Measurements from ENCODE around the gene LRRC8E.
"Not testable (repeated sequence)": the region's sequence is repeated elsewhere in the genome, so short reads cannot be mapped to it uniquely, and the experiment has no call there.

The LRRC8E gene

GRCh38 chr19:7883796-7884570 is 4.3 kb upstream of the LRRC8E start:
- ChIA-PET POLR2A (interaction anchor here (0.7 kb wide), 1 partner anchor 15 kb away, joined by 7 read pairs; no protein-coding TSS in a partner anchor), CTCF (interaction anchor here (5.3 kb wide), 1 partner anchor 15 kb away, joined by 25 read pairs; no protein-coding TSS in a partner anchor)
- no peak for TF ChIP-seq CTCF (IDR thresholded peaks at IDR 0.05; ENCODE audit: control extremely low read depth, extremely low read depth, low read depth, missing control alignments)
- DNase-seq (ENCODE audit: extremely low spot score), result no peak

GRCh38 chr19:7885818-7886217 is 2.5 kb upstream of the LRRC8E start:
- TF ChIP-seq CTCF (IDR thresholded peaks at IDR 0.05; ENCODE audit: control extremely low read depth, extremely low read depth, low read depth, missing control alignments), result no peak
- no peak for DNase-seq (ENCODE audit: extremely low spot score)
- POLR2A ChIA-PET, result no interaction called here
- CTCF ChIA-PET, result interaction anchor here (1.2 to 5.3 kb wide), 4 partner anchors 17 to 317 kb away, joined by 3 to 25 read pairs (median 4); partner anchors contain the start of gene MAP2K7

- CTCF ChIA-PET, result interaction anchor here (5.3 kb wide), 1 partner anchor 19 kb away, joined by 25 read pairs; no protein-coding TSS in a partner anchor
- no peak for DNase-seq (ENCODE audit: extremely low spot score)
- POLR2A ChIA-PET, result no interaction called here
- TF ChIP-seq CTCF (IDR thresholded peaks at IDR 0.05; ENCODE audit: control extremely low read depth, extremely low read depth, low read depth, missing control alignments), result no peak
These were observed 734 bp upstream of the LRRC8E start for GRCh38 chr19:7887408-7888144.

- POLR2A ChIA-PET, result no interaction called here
- TF ChIP-seq CTCF (IDR thresholded peaks at IDR 0.05; ENCODE audit: control extremely low read depth, extremely low read depth, low read depth, missing control alignments), result no peak
- DNase-seq (ENCODE audit: extremely low spot score), result no peak
- CTCF ChIA-PET, result interaction anchor here (0.7 to 1.6 kb wide), 2 partner anchors 10 to 1046 kb away, joined by 3 to 5 read pairs; no protein-coding TSS in a partner anchor
These were observed 512 bp downstream of the LRRC8E start for GRCh38 chr19:7888826-7889217.

- POLR2A ChIA-PET; DNase-seq (ENCODE audit: extremely low spot score): not testable (repeated sequence)
- CTCF ChIA-PET, result interaction anchor here (1.4 to 2.5 kb wide), 4 partner anchors 8 to 24 kb away, joined by 4 to 11 read pairs (median 5); partner anchors contain the start of gene MAP2K7
These were observed 5.2 kb downstream of the LRRC8E start for GRCh38 chr19:7893362-7894101.

- no peak for DNase-seq (ENCODE audit: extremely low spot score)
- ChIA-PET CTCF (interaction anchor here (1.0 to 2.1 kb wide), 5 partner anchors 9 to 42 kb away, joined by 3 to 6 read pairs (median 4); partner anchors contain the start of gene MAP2K7), POLR2A (no interaction called here)
- TF ChIP-seq CTCF (IDR thresholded peaks at IDR 0.05; ENCODE audit: control extremely low read depth, extremely low read depth, low read depth, missing control alignments), result no peak
These were observed 6.5 kb downstream of the LRRC8E start for GRCh38 chr19:7894612-7895309.
